ENCODE measurements around the gene PAXIP1.

- TF ChIP-seq CTCF (conservative IDR thresholded peaks at IDR 0.05; ENCODE audit: low read depth in 2 of 2) (no peak), EZH2 (IDR thresholded peaks at IDR 0.05; ENCODE audit: low read depth, unreplicated experiment) (no peak), REST (IDR thresholded peaks at IDR 0.05; ENCODE audit: unreplicated experiment) (no peak)
These were observed at the start of gene PAXIP1 for GRCh38 chr7:155003092-155003375.

All from GM23338 (cell line).